ENCODE data around the gene SIGLEC12. TPM values are rescaled to one million over a fixed set of nuclear protein-coding genes. Genes with fewer than 3 reads are reported as not detected.

The SIGLEC12 gene
- total RNA-seq, 1 experiment from 2014 or later: not detected

DNA sequence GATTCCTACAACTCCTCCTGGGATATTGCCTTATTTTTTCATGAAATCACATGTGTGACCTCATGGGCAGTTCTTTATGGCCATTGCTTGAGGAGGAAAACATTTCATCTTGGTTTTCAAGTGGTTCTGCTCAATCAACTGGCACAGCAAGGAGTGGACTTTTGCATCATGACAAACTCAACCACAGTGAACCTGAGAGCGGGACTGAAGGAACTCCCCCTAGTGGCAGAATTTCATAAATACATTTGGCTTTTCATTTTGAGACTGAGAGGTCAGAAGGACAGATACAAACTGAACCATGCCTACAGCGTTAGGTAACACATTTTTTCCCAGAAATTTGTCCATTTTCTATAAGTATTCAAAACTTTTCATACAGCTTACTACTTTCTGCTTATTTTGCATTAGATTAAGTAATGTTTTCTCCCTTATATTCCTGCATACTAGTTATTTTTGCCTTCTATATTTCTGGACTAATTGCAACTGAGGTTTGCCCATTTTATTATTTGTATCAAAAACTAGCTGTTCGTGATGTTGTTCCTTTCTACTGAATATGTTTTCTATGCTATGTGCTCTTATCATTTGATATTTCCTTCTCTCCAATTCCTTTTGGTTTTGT is 13.4 kb upstream of the SIGLEC12 start:
- CTCF ChIA-PET: no interaction called here
- intact Hi-C loops (cut with micrococcal nuclease; ENCODE audit: unreplicated experiment): loop anchor here (1.0 kb wide), 1 partner anchor 42 kb away; no protein-coding TSS in a partner anchor
- H3K27ac Mint-ChIP-seq (ENCODE audit: unreplicated experiment): no peak overlapping the region
- no peak overlapping the region for H3K4me3 Mint-ChIP-seq (ENCODE audit: unreplicated experiment)
- TF ChIP-seq, protein P1, sequence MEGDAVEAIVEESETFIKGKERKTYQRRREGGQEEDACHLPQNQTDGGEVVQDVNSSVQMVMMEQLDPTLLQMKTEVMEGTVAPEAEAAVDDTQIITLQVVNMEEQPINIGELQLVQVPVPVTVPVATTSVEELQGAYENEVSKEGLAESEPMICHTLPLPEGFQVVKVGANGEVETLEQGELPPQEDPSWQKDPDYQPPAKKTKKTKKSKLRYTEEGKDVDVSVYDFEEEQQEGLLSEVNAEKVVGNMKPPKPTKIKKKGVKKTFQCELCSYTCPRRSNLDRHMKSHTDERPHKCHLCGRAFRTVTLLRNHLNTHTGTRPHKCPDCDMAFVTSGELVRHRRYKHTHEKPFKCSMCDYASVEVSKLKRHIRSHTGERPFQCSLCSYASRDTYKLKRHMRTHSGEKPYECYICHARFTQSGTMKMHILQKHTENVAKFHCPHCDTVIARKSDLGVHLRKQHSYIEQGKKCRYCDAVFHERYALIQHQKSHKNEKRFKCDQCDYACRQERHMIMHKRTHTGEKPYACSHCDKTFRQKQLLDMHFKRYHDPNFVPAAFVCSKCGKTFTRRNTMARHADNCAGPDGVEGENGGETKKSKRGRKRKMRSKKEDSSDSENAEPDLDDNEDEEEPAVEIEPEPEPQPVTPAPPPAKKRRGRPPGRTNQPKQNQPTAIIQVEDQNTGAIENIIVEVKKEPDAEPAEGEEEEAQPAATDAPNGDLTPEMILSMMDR (IDR thresholded peaks at IDR 0.05; ENCODE audit: insufficient read depth in 1 of 2, low read depth in 1 of 2, low read length in 1 of 2, severe bottlenecking in 1 of 2, unreplicated experiment in 1 of 2): peak; percentile 70 to 77
- peaks cover 18% of the 10 kb centered on the region for H3K36me3 Mint-ChIP-seq (ENCODE audit: insufficient read depth, unreplicated experiment)
- BruUV-seq (replicated peaks): no TSS peak
- no peaks in the 10 kb centered on the region for H3K4me1 Mint-ChIP-seq (ENCODE audit: low read depth, unreplicated experiment)
- peak in 1 of 2 experiments; percentile 71 for DNase-seq
- peaks cover 5% of the 10 kb centered on the region for H3K27me3 Mint-ChIP-seq (ENCODE audit: insufficient read depth, unreplicated experiment)
- no peaks in the 10 kb centered on the region for H3K36me3 ChIP-seq (ENCODE audit: control insufficient read depth, insufficient read depth, low read length)
- H3K4me1 ChIP-seq: no peaks in the 10 kb centered on the region
- H3K27me3 ChIP-seq (replicated peaks; ENCODE audit: control insufficient read depth, insufficient read depth, low read length): no peaks in the 10 kb centered on the region
- POLR2A ChIA-PET: no interaction called here
- no peak overlapping the region for H3K4me3 ChIP-seq (ENCODE audit: low read depth, low read length)
- H3K9me3 ChIP-seq: no peaks in the 10 kb centered on the region
- H3K9me3 Mint-ChIP-seq (ENCODE audit: unreplicated experiment): peaks cover 21% of the 10 kb centered on the region

DNA sequence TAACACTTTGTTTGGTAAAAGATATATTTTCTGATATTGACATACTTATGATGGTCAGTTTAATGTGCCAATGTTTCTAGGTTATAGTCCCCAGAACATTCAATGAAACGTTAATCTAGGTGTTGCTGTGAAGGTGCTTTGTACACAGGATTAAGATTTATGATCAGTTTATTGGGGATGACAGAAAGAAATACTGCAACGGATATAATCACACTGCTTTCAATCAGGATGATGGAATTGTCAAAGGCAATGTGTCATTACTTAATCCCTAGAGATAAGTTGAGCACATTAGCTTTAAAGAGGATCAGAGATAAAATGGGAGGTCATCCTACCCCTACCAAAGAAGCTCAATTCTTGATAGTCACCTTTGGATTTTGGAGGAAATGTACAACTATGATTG is 12.4 kb upstream of the SIGLEC12 start:
- no TSS peak for BruUV-seq (replicated peaks)
- POLR2A ChIA-PET: no interaction called here
- CTCF ChIA-PET: no interaction called here

DNA sequence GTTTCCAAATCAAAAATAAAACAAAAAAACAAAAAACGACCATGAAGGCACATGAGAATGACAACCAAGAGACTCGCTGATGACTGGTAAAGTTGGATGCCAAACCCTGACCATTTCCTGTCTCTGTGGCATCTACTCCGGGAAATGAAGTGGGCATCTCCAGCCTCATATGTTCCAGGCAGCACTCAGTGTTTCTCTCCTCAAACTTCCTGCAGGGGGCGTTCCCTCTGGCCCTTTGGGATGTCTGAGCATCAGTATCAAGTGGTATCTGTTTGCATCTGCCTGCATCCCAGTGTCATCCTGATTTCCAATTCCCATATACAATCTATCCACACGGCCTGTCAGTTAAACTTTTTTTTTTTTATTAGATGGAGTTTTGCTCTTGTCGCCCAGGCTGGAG is 9.8 kb upstream of the SIGLEC12 start:
- Mint-ChIP-seq H3K4me3 (ENCODE audit: unreplicated experiment) (no peak overlapping the region), H3K27ac (ENCODE audit: unreplicated experiment) (no peak overlapping the region), H3K36me3 (ENCODE audit: insufficient read depth, unreplicated experiment) (no peaks in the 10 kb centered on the region), H3K9me3 (ENCODE audit: unreplicated experiment) (no peaks in the 10 kb centered on the region), H3K27me3 (ENCODE audit: insufficient read depth, unreplicated experiment) (peaks cover 5% of the 10 kb centered on the region), H3K4me1 (ENCODE audit: low read depth, unreplicated experiment) (no peaks in the 10 kb centered on the region)
- TF ChIP-seq, protein P1 (IDR thresholded peaks at IDR 0.05; ENCODE audit: insufficient read depth in 1 of 2, low read depth in 1 of 2, low read length in 1 of 2, severe bottlenecking in 1 of 2, unreplicated experiment in 1 of 2): no peak
- no peak for DNase-seq
- Histone ChIP-seq H3K4me3 (ENCODE audit: low read depth, low read length) (no peak overlapping the region), H3K36me3 (ENCODE audit: control insufficient read depth, insufficient read depth, low read length) (no peaks in the 10 kb centered on the region), H3K9me3 (no peaks in the 10 kb centered on the region), H3K4me1 (peaks cover 8% of the 10 kb centered on the region), H3K27me3 (replicated peaks; ENCODE audit: control insufficient read depth, insufficient read depth, low read length) (no peaks in the 10 kb centered on the region)
- POLR2A ChIA-PET: no interaction called here
- no TSS peak for BruUV-seq (replicated peaks)
- intact Hi-C loops (cut with micrococcal nuclease; ENCODE audit: unreplicated experiment): no loop called here
- CTCF ChIA-PET: no interaction called here

More for the DNA sequence above, 12.4 kb upstream of the SIGLEC12 start:
- Mint-ChIP-seq H3K36me3 (ENCODE audit: insufficient read depth, unreplicated experiment) (peaks cover 11% of the 10 kb centered on the region), H3K4me1 (ENCODE audit: low read depth, unreplicated experiment) (no peaks in the 10 kb centered on the region), H3K27me3 (ENCODE audit: insufficient read depth, unreplicated experiment) (peaks cover 5% of the 10 kb centered on the region), H3K9me3 (ENCODE audit: unreplicated experiment) (peaks cover 19% of the 10 kb centered on the region), H3K4me3 (ENCODE audit: unreplicated experiment) (no peak overlapping the region), H3K27ac (ENCODE audit: unreplicated experiment) (no peak overlapping the region)
- no peak for DNase-seq
- Histone ChIP-seq H3K4me3 (ENCODE audit: low read depth, low read length) (no peak overlapping the region), H3K9me3 (no peaks in the 10 kb centered on the region), H3K27me3 (replicated peaks; ENCODE audit: control insufficient read depth, insufficient read depth, low read length) (no peaks in the 10 kb centered on the region), H3K4me1 (no peaks in the 10 kb centered on the region), H3K36me3 (ENCODE audit: control insufficient read depth, insufficient read depth, low read length) (no peaks in the 10 kb centered on the region)
- TF ChIP-seq, protein P1 (IDR thresholded peaks at IDR 0.05; ENCODE audit: insufficient read depth in 1 of 2, low read depth in 1 of 2, low read length in 1 of 2, severe bottlenecking in 1 of 2, unreplicated experiment in 1 of 2): no peak
- intact Hi-C loops (cut with micrococcal nuclease; ENCODE audit: unreplicated experiment): no loop called here

Data from Caco-2 (cell line).